ENCODE measurements around the gene ADAMTS12. TPM values are rescaled to one million over a fixed set of nuclear protein-coding genes. Genes with fewer than 3 reads are reported as not detected.

ADAMTS12 gene
- total RNA-seq, 3 donors from 2014 or later (not counting 1 experiment from before 2014, with no cell fraction given), result not detected

- Histone ChIP-seq H3K27ac (ENCODE audit: low read length) (no peak overlapping the region), H3K9me3 (ENCODE audit: control insufficient read depth, insufficient read depth, low read length) (no peaks in the 10 kb centered on the region), H3K27me3 (ENCODE audit: control insufficient read depth, insufficient read depth, low read length) (no peaks in the 10 kb centered on the region), H3K4me1 (ENCODE audit: control insufficient read depth, insufficient read depth, low read length) (no peaks in the 10 kb centered on the region), H3K4me3 (ENCODE audit: low read length) (no peak overlapping the region), H3K36me3 (ENCODE audit: control insufficient read depth, insufficient read depth, low read length) (no peaks in the 10 kb centered on the region)
- Mint-ChIP-seq H3K4me1 (no peaks in the 10 kb centered on the region), H3K4me3 (no peak overlapping the region), H3K27ac (no peak overlapping the region), H3K36me3 (no peaks in the 10 kb centered on the region), H3K27me3 (ENCODE audit: low read depth in 2 of 2) (peaks cover 0 to under 1% of the 10 kb centered on the region in 2 donors), H3K9me3 (peaks cover 0 to 5% of the 10 kb centered on the region in 2 donors)
- no peak for TF ChIP-seq CTCF (IDR thresholded peaks at IDR 0.05)
- intact Hi-C loops (cut with micrococcal nuclease), result no loop called here
- DNase-seq (no peak), ATAC-seq (no peak)
- 77% methylated on average over 2 of the region's 3 CpGs for WGBS (ENCODE audit: insufficient coverage)
These were observed 254.8 kb downstream of the ADAMTS12 start for GRCh38 chr5:33637011-33637410.

GRCh38 chr5:33635582-33635981 is 256.2 kb downstream of the ADAMTS12 start:
- no peak for ATAC-seq
- DNase-seq, result no peak
- Histone ChIP-seq H3K27ac (ENCODE audit: low read length) (no peak overlapping the region), H3K4me1 (ENCODE audit: control insufficient read depth, insufficient read depth, low read length) (no peaks in the 10 kb centered on the region), H3K36me3 (ENCODE audit: control insufficient read depth, insufficient read depth, low read length) (no peaks in the 10 kb centered on the region), H3K27me3 (ENCODE audit: control insufficient read depth, insufficient read depth, low read length) (no peaks in the 10 kb centered on the region), H3K9me3 (ENCODE audit: control insufficient read depth, insufficient read depth, low read length) (no peaks in the 10 kb centered on the region), H3K4me3 (ENCODE audit: low read length) (no peak overlapping the region)
- no peaks in the 10 kb centered on the region for H3K36me3 Mint-ChIP-seq
- intact Hi-C loops (cut with micrococcal nuclease), result no loop called here
- peaks cover 0 to 5% of the 10 kb centered on the region in 2 donors for H3K27me3 Mint-ChIP-seq (ENCODE audit: low read depth in 2 of 2)
- H3K27ac Mint-ChIP-seq, result no peak overlapping the region
- 73% methylated on average over 3 of the region's 3 CpGs for WGBS (ENCODE audit: insufficient coverage)
- TF ChIP-seq CTCF (IDR thresholded peaks at IDR 0.05), result no peak
- no peak overlapping the region for H3K4me3 Mint-ChIP-seq
- no peaks in the 10 kb centered on the region for H3K4me1 Mint-ChIP-seq
- H3K9me3 Mint-ChIP-seq, result peaks cover 0 to 5% of the 10 kb centered on the region in 2 donors

- Mint-ChIP-seq H3K27ac (no peak overlapping the region), H3K9me3 (peaks cover 0 to 5% of the 10 kb centered on the region in 2 donors), H3K4me3 (no peak overlapping the region), H3K36me3 (no peaks in the 10 kb centered on the region), H3K27me3 (ENCODE audit: low read depth in 2 of 2) (peaks cover 0 to 5% of the 10 kb centered on the region in 2 donors), H3K4me1 (no peaks in the 10 kb centered on the region)
- Histone ChIP-seq H3K4me3 (ENCODE audit: low read length) (no peak overlapping the region), H3K9me3 (ENCODE audit: control insufficient read depth, insufficient read depth, low read length) (no peaks in the 10 kb centered on the region), H3K4me1 (ENCODE audit: control insufficient read depth, insufficient read depth, low read length) (no peaks in the 10 kb centered on the region), H3K27me3 (ENCODE audit: control insufficient read depth, insufficient read depth, low read length) (no peaks in the 10 kb centered on the region), H3K27ac (ENCODE audit: low read length) (no peak overlapping the region), H3K36me3 (ENCODE audit: control insufficient read depth, insufficient read depth, low read length) (no peaks in the 10 kb centered on the region)
- intact Hi-C loops (cut with micrococcal nuclease), result no loop called here
- ATAC-seq (no peak), DNase-seq (no peak)
- TF ChIP-seq CTCF (IDR thresholded peaks at IDR 0.05), result no peak
- 97% methylated on average over 2 of the region's 2 CpGs for WGBS (ENCODE audit: insufficient coverage)
These were observed 258.1 kb downstream of the ADAMTS12 start for GRCh38 chr5:33633699-33634098.

GRCh38 chr5:33631786-33632185 is 260.0 kb downstream of the ADAMTS12 start:
- Histone ChIP-seq H3K27me3 (ENCODE audit: control insufficient read depth, insufficient read depth, low read length) (no peaks in the 10 kb centered on the region), H3K9me3 (ENCODE audit: control insufficient read depth, insufficient read depth, low read length) (no peaks in the 10 kb centered on the region), H3K36me3 (ENCODE audit: control insufficient read depth, insufficient read depth, low read length) (no peaks in the 10 kb centered on the region), H3K4me3 (ENCODE audit: low read length) (no peak overlapping the region), H3K27ac (ENCODE audit: low read length) (no peak overlapping the region), H3K4me1 (ENCODE audit: control insufficient read depth, insufficient read depth, low read length) (no peaks in the 10 kb centered on the region)
- H3K4me1 Mint-ChIP-seq, result no peaks in the 10 kb centered on the region
- ATAC-seq, result no peak
- intact Hi-C loops (cut with micrococcal nuclease), result no loop called here
- no peaks in the 10 kb centered on the region for H3K9me3 Mint-ChIP-seq
- WGBS (ENCODE audit: insufficient coverage), result 0% methylated on average over 1 of the region's 1 CpG
- no peaks in the 10 kb centered on the region for H3K36me3 Mint-ChIP-seq
- H3K27me3 Mint-ChIP-seq (ENCODE audit: low read depth in 2 of 2), result peaks cover 0 to 5% of the 10 kb centered on the region in 2 donors
- no peak for DNase-seq
- no peak for TF ChIP-seq CTCF (IDR thresholded peaks at IDR 0.05)
- no peak overlapping the region for H3K4me3 Mint-ChIP-seq
- no peak overlapping the region for H3K27ac Mint-ChIP-seq
